Nephron progenitor cell (in vitro differentiated cells): ENCODE measurements around the gene C4A.

ENCODE experiments used
- DNase-seq: peaks from one replicate; pipeline ENCODE4 v3.0.0; 2021
- H3K27ac Mint-ChIP-seq: 2 replicates; pipeline ENCODE4 v1.8.0; 2021; ENCODE audit warnings: mild to moderate bottlenecking, moderate library complexity, mixed read lengths
- H3K27me3 Mint-ChIP-seq: 2 replicates; pipeline ENCODE4 v1.8.0; 2021; ENCODE audit warnings: mild to moderate bottlenecking, low read depth, mixed read lengths; ENCODE audit not compliant: poor library complexity
- H3K36me3 Mint-ChIP-seq: 2 replicates; pipeline ENCODE4 v1.8.0; 2021; ENCODE audit warnings: low read depth, mixed read lengths
- H3K4me1 Mint-ChIP-seq: 2 replicates; pipeline ENCODE4 v1.8.0; 2021; ENCODE audit warnings: mixed read lengths
- H3K4me3 Mint-ChIP-seq: 2 replicates; pipeline ENCODE4 v1.8.0; 2021; ENCODE audit warnings: mild to moderate bottlenecking, moderate library complexity, mixed read lengths
- H3K9me3 Mint-ChIP-seq: 2 replicates; pipeline ENCODE4 v1.8.0; 2021; ENCODE audit warnings: mild to moderate bottlenecking, moderate library complexity, mixed read lengths
- CTCF ChIP-seq: fragments of 200-600 bp; sonication (generic); IDR thresholded peaks from 2 replicates; pipeline ENCODE4 v1.5.0; 2021; ENCODE audit warnings: antibody characterized with exemption

C4A gene

GRCh38 chr6:31968326-31968725, 13.5 kb upstream of the C4A start:
- peaks cover 29% of the 10 kb centered on the region for H3K4me1 Mint-ChIP-seq
- no peak overlapping the region for H3K4me3 Mint-ChIP-seq
- no peak overlapping the region for H3K27ac Mint-ChIP-seq
- no peak for TF ChIP-seq CTCF
- H3K36me3 Mint-ChIP-seq, result peaks cover 33% of the 10 kb centered on the region
- H3K9me3 Mint-ChIP-seq, result no peaks in the 10 kb centered on the region
- no peaks in the 10 kb centered on the region for H3K27me3 Mint-ChIP-seq
- no peak for DNase-seq

GRCh38 chr6:31968791-31969711, 12.8 kb upstream of the C4A start:
- no peaks in the 10 kb centered on the region for H3K27me3 Mint-ChIP-seq
- H3K4me1 Mint-ChIP-seq, result peaks cover 35% of the 10 kb centered on the region
- no peak for TF ChIP-seq CTCF
- peak overlapping the region; percentile 36 for H3K27ac Mint-ChIP-seq
- peaks cover 36% of the 10 kb centered on the region for H3K36me3 Mint-ChIP-seq
- peaks cover 2% of the 10 kb centered on the region for H3K9me3 Mint-ChIP-seq
- DNase-seq, result no peak
- H3K4me3 Mint-ChIP-seq, result no peak overlapping the region

GRCh38 chr6:31969712-31970603, 11.9 kb upstream of the C4A start:
- no peak for DNase-seq
- H3K36me3 Mint-ChIP-seq, result peaks cover 42% of the 10 kb centered on the region

GRCh38 chr6:31970604-31971271, 11.1 kb upstream of the C4A start:
- Mint-ChIP-seq H3K4me3 (peak overlapping the region; percentile 91), H3K9me3 (peaks cover 18% of the 10 kb centered on the region), H3K27ac (peak overlapping the region; percentile 100), H3K27me3 (no peaks in the 10 kb centered on the region), H3K4me1 (peaks cover 35% of the 10 kb centered on the region), H3K36me3 (peaks cover 49% of the 10 kb centered on the region)
- DNase-seq, result no peak
- no peak for TF ChIP-seq CTCF

More at GRCh38 chr6:31969712-31970603, 11.9 kb upstream of the C4A start:
- Mint-ChIP-seq H3K9me3 (peaks cover 11% of the 10 kb centered on the region), H3K27me3 (no peaks in the 10 kb centered on the region), H3K27ac (peak overlapping the region; percentile 100), H3K4me1 (peaks cover 35% of the 10 kb centered on the region), H3K4me3 (peak overlapping the region; percentile 65)
- no peak for TF ChIP-seq CTCF

GRCh38 chr6:31971279-31971992, 10.4 kb upstream of the C4A start:
- TF ChIP-seq CTCF, result no peak
- Mint-ChIP-seq H3K4me3 (peak overlapping the region; percentile 91), H3K27ac (peak overlapping the region; percentile 100), H3K36me3 (peaks cover 50% of the 10 kb centered on the region), H3K9me3 (peaks cover 18% of the 10 kb centered on the region), H3K27me3 (no peaks in the 10 kb centered on the region), H3K4me1 (peaks cover 35% of the 10 kb centered on the region)
- DNase-seq, result no peak
